ENCODE data around the gene ZNF398. TPM values are rescaled to one million over a fixed set of nuclear protein-coding genes. Genes with fewer than 3 reads are reported as not detected.

Gene ZNF398
- total RNA-seq, 2 donors from 2014 or later = 8.2 to 16.2 TPM

- TF ChIP-seq CTCF (IDR thresholded peaks at IDR 0.05) = no peak
- Histone ChIP-seq H3K9me3 (no peaks in the 10 kb centered on the region), H3K27ac (no peak overlapping the region), H3K4me1 (peaks cover 0 to 4% of the 10 kb centered on the region in 2 donors), H3K36me3 (peaks cover 15% of the 10 kb centered on the region), H3K4me3 (no peak overlapping the region), H3K27me3 (no peaks in the 10 kb centered on the region)
- DNase-seq (ENCODE audit: low spot score) = no peak
Measured at GRCh38 chr7:149154056-149154455, 6.8 kb downstream of the ZNF398 start.

- no peak for TF ChIP-seq CTCF (IDR thresholded peaks at IDR 0.05)
- Histone ChIP-seq H3K9me3 (no peaks in the 10 kb centered on the region), H3K27ac (no peak overlapping the region), H3K4me1 (no peaks in the 10 kb centered on the region), H3K27me3 (no peaks in the 10 kb centered on the region), H3K36me3 (peaks cover 15% of the 10 kb centered on the region), H3K4me3 (no peak overlapping the region)
- DNase-seq (ENCODE audit: low spot score) = no peak
Measured at GRCh38 chr7:149156898-149157297, 9.6 kb downstream of the ZNF398 start.

- no peak overlapping the region for H3K27ac ChIP-seq
- H3K9me3 ChIP-seq = no peaks in the 10 kb centered on the region
- no peaks in the 10 kb centered on the region for H3K27me3 ChIP-seq
- no peak for TF ChIP-seq CTCF (IDR thresholded peaks at IDR 0.05)
- H3K36me3 ChIP-seq = peaks cover 18% of the 10 kb centered on the region
- H3K4me1 ChIP-seq = no peaks in the 10 kb centered on the region
- H3K4me3 ChIP-seq = no peak overlapping the region
- DNase-seq (ENCODE audit: low spot score) = no peak
Measured at GRCh38 chr7:149161241-149161848, 14.1 kb downstream of the ZNF398 start.

- H3K4me1 ChIP-seq = no peaks in the 10 kb centered on the region
- DNase-seq (ENCODE audit: low spot score) = no peak
- peaks cover 58% of the 10 kb centered on the region for H3K36me3 ChIP-seq
- no peaks in the 10 kb centered on the region for H3K9me3 ChIP-seq
- no peak overlapping the region for H3K27ac ChIP-seq
- no peaks in the 10 kb centered on the region for H3K27me3 ChIP-seq
- no peak overlapping the region for H3K4me3 ChIP-seq
- TF ChIP-seq CTCF (IDR thresholded peaks at IDR 0.05) = no peak
Measured at GRCh38 chr7:149166142-149166541, 18.9 kb downstream of the ZNF398 start.

- H3K9me3 ChIP-seq = no peaks in the 10 kb centered on the region
- no peaks in the 10 kb centered on the region for H3K27me3 ChIP-seq
- DNase-seq (ENCODE audit: low spot score) = no peak
- H3K36me3 ChIP-seq = peaks cover 58% of the 10 kb centered on the region
- TF ChIP-seq CTCF (IDR thresholded peaks at IDR 0.05) = no peak
- H3K4me1 ChIP-seq = no peaks in the 10 kb centered on the region
- H3K27ac ChIP-seq = no peak overlapping the region
- H3K4me3 ChIP-seq = no peak overlapping the region
Measured at GRCh38 chr7:149166630-149167352, 19.5 kb downstream of the ZNF398 start.

Measured in right atrium auricular region (tissue), 2 donors.